Upper lobe of right lung (tissue), 1 donor: ENCODE data around the gene RAB5A. TPM values are rescaled to one million over a fixed set of nuclear protein-coding genes. Genes with fewer than 3 reads are reported as not detected.

Experiments
- ATAC-seq: fragments of 200-7000 bp; cut with Tn5 transposase; one replicate; pipeline ENCODE4 v1.9.1; 2020; ENCODE audit warnings: mild to moderate bottlenecking, moderate library complexity
- DNase-seq: peaks from one replicate; pipeline ENCODE4 v3.0.0-alpha.2; 2020
- H3K27ac ChIP-seq: fragments of 200-600 bp; one replicate; pipeline ENCODE4 v1.8.0; 2022
- H3K27me3 ChIP-seq: fragments of 200-600 bp; one replicate; pipeline ENCODE4 v1.8.0; 2022; ENCODE audit warnings: mild to moderate bottlenecking
- H3K36me3 ChIP-seq: fragments of 200-600 bp; one replicate; pipeline ENCODE4 v1.8.0; 2022
- H3K4me1 ChIP-seq: fragments of 200-600 bp; one replicate; pipeline ENCODE4 v1.8.0; 2022
- H3K4me3 ChIP-seq: fragments of 200-600 bp; one replicate; pipeline ENCODE4 v1.8.0; 2022; ENCODE audit warnings: mild to moderate bottlenecking
- H3K9me3 ChIP-seq: fragments of 200-600 bp; one replicate; pipeline ENCODE4 v1.8.0; 2022
- CTCF ChIP-seq: fragments of 200-600 bp; IDR thresholded peaks from one replicate; pipeline ENCODE4 v1.8.0; 2022; ENCODE audit warnings: antibody characterized with exemption
- intact Hi-C: fragments of 100-400 bp; cut with DNase I; formaldehyde crosslinking; loops from one replicate; pipeline ENCODE4 v1.11.0; 2022
- total RNA-seq: library from RNA; stranded (reverse); fragmentation: NEBNext Ultra II Directional; extraction: Animal tissue kit (Norgen Biotek cat#: 25700); gene quantifications from one replicate; pipeline ENCODE4 v1.2.1, GENCODE V29; 2021
- donor health status: DM: no; HTN: yes; CAD: no; lungs with severe emphysema.

Gene RAB5A
- total RNA-seq, 1 donor from 2014 or later = 71.7 TPM

DNA sequence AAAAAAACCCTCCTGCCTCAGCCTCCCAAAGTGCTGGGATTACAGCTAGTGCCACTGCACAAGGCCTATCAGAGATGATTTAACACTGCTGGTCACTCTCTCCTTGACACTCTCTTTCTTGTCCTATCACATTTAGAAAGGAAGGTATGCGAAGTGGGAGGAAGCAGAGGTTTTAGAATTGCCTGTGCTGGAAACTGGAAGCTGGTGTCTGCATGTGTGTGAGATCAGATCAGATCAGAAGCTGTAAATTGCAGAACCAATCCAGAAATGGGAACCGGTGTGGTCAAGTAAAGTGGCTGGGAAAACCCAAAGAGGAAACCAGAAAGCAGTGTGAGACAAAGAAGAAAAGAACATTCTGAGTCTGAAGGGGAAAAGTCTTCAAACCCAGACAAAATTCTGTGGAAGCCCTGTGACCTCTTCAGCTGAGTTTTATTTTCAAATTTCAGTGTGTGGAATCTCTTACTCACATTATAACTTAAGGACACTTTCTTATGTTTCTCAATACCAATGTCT, 15.7 kb upstream of the RAB5A start:
- Histone ChIP-seq H3K27me3 (peaks cover 4% of the 10 kb centered on the region), H3K4me3 (no peak overlapping the region), H3K27ac (no peak overlapping the region), H3K4me1 (no peaks in the 10 kb centered on the region), H3K36me3 (no peaks in the 10 kb centered on the region), H3K9me3 (no peaks in the 10 kb centered on the region)
- ATAC-seq = peak; percentile 90
- no peak for TF ChIP-seq CTCF
- DNase-seq = no peak
- intact Hi-C loops = no loop called here

DNA sequence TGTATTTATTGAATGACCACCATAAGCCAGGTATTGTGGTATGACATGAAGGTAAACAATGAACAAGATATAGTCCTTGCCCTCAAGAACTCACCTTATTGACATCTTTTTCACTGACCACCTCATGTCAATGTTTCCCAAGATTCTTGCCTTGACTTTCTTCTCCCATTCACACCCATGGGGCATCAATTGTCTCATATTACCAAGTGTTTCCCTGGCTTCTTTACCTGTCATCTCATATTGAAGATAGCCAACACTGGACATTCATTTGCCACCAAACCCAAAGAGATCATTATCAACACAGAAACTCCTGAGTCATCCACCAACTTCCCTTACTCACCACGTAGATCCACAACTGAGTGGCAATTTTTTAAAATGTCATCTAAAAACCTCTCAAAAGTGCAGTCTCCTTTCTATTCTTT, 15.1 kb upstream of the RAB5A start:
- no peak overlapping the region for H3K27ac ChIP-seq

GRCh38 chr3:19932422-19932821, 14.5 kb upstream of the RAB5A start:
- ATAC-seq (no peak), DNase-seq (no peak)
- no peaks in the 10 kb centered on the region for H3K9me3 ChIP-seq
- no peak overlapping the region for H3K27ac ChIP-seq
- H3K36me3 ChIP-seq = no peaks in the 10 kb centered on the region
- intact Hi-C loops = no loop called here
- H3K4me3 ChIP-seq = no peak overlapping the region
- H3K27me3 ChIP-seq = peaks cover 4% of the 10 kb centered on the region
- no peaks in the 10 kb centered on the region for H3K4me1 ChIP-seq
- TF ChIP-seq CTCF = no peak

More for the DNA sequence above, 15.1 kb upstream of the RAB5A start:
- intact Hi-C loops = no loop called here
- H3K9me3 ChIP-seq = no peaks in the 10 kb centered on the region
- no peaks in the 10 kb centered on the region for H3K36me3 ChIP-seq
- no peak overlapping the region for H3K4me3 ChIP-seq
- H3K27me3 ChIP-seq = peaks cover 4% of the 10 kb centered on the region
- ATAC-seq (no peak), DNase-seq (no peak)
- no peak for TF ChIP-seq CTCF
- H3K4me1 ChIP-seq = no peaks in the 10 kb centered on the region

- H3K9me3 ChIP-seq = no peaks in the 10 kb centered on the region
- ATAC-seq (peak; percentile 52), DNase-seq (peak; percentile 69)
- no peaks in the 10 kb centered on the region for H3K4me1 ChIP-seq
- no peak for TF ChIP-seq CTCF
- H3K27me3 ChIP-seq = peaks cover 4% of the 10 kb centered on the region
- no peak within 1 kb of the TSS for H3K4me3 ChIP-seq
- H3K27ac ChIP-seq = no peak within 1 kb of the TSS
- intact Hi-C loops = no loop called here
- no peaks in the 10 kb centered on the region for H3K36me3 ChIP-seq
These were observed 12.8 kb upstream of the RAB5A start, which contains the start of gene EFHB for GRCh38 chr3:19934098-19934566. EFHB (minus strand) TSS chr3:19934217; CDS start chr3:19934018, 199 bp downstream.

DNA sequence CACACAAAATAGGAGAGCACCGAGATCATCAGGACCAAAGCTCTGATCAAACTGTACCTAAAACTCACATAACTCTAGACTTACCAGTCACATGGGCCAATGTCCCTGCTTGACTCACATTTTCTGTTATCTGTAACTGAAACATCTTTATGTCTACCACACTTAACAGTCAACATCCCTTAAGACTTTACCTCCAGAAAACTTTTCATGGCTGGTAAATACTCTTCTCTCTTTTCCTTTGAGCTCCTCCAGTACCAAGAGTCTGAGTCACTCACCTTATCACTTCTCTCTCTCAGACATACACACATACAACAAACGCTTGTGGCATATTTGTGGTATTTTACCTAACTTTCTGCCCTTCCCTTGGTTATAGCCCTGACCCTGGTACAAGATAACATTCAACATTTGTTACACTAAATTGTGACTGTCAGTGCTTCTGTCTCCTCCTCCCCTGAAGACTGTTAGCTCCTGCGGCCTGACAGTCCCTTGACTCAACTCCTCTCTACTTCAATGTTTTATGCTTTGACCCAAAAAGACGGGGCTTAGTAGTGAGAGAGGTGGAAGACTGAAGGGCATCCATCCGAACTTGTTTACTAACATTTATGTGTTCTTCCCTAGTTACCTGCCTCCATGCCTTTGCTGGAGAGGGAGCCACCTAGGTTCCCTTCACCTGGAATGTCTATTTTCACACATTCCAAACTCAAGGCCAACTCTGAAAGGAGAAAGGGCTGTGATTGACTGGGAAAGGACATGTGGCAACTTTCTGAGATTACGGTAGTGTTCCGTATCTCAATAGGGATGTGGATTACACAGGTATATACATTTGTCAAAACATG, 9.2 kb upstream of the RAB5A start:
- intact Hi-C loops = no loop called here
- Histone ChIP-seq H3K9me3 (no peaks in the 10 kb centered on the region), H3K36me3 (no peaks in the 10 kb centered on the region), H3K27me3 (peaks cover 4% of the 10 kb centered on the region), H3K4me3 (no peak overlapping the region), H3K27ac (no peak overlapping the region), H3K4me1 (no peaks in the 10 kb centered on the region)
- no peak for TF ChIP-seq CTCF
- ATAC-seq (no peak), DNase-seq (no peak)
